Measurements from ENCODE around the gene FATE1.

Gene FATE1

DNA sequence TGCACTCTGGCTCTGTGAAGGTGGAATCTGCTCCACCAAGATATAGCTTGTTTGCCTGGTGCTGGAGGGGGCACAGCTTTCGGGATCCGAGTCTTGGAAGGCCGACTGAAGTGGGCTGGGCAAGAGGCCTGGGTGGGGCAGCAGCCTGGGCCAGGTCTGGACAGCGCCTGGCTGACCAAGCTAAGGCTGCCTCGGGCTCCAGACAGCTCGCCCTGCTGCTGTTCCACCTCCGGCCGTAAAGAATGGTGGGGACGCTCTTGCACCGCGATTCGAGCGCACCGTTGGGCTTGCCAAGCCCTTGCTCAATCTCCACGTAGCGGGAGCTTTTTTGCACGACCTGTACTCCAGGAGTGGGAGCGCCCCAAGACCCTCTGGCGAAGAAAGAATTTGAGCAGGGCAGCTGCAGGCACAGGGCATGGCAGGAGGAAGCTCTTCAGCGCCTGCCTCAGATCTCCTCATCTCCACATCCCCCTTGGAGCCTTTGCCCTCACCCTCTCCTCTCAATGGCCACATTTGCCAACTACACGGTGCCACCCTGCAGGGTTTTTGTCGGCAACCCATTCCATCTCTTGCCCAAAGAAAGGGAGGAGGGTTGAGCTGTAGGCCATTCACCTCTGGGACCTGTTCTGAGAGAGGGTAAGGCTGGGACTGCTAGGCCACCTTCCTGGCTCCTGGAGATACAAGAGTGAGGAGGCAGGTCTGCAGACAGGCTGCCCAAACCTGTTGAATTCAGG lies 37.6 kb downstream of the FATE1 start:
- DNase-seq (ENCODE audit: low read depth), result peak; percentile 20
- TF ChIP-seq, protein P1, sequence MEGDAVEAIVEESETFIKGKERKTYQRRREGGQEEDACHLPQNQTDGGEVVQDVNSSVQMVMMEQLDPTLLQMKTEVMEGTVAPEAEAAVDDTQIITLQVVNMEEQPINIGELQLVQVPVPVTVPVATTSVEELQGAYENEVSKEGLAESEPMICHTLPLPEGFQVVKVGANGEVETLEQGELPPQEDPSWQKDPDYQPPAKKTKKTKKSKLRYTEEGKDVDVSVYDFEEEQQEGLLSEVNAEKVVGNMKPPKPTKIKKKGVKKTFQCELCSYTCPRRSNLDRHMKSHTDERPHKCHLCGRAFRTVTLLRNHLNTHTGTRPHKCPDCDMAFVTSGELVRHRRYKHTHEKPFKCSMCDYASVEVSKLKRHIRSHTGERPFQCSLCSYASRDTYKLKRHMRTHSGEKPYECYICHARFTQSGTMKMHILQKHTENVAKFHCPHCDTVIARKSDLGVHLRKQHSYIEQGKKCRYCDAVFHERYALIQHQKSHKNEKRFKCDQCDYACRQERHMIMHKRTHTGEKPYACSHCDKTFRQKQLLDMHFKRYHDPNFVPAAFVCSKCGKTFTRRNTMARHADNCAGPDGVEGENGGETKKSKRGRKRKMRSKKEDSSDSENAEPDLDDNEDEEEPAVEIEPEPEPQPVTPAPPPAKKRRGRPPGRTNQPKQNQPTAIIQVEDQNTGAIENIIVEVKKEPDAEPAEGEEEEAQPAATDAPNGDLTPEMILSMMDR (IDR thresholded peaks at IDR 0.05; ENCODE audit: insufficient read depth, low read depth, low read length, missing control alignments), result peak; percentile 63
- H3K4me3 ChIP-seq (ENCODE audit: low read depth, low read length), result no peak overlapping the region

DNA sequence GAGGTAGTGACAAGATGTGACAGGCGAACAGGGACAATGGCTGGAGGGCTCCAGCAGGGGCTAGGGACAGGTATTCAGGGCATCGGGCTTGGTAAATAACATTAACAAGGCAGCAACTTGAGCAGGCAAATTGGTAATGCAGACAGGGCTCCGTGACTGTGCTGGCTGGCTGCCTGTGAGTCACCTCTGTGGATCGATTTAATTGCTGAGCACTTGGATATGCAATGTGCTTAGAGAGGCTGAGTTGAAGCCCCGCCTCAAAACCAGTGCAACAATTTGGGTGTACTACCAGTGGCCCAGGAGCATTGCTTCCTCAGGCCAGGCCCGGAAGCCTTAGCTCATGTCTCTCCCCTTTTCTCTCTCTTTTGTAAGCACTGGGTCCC lies 38.2 kb downstream of the FATE1 start:
- TF ChIP-seq, protein P1 (IDR thresholded peaks at IDR 0.05; ENCODE audit: insufficient read depth, low read depth, low read length, missing control alignments), result no peak
- no peak overlapping the region for H3K4me3 ChIP-seq (ENCODE audit: low read depth, low read length)
- DNase-seq (ENCODE audit: low read depth), result no peak

DNA sequence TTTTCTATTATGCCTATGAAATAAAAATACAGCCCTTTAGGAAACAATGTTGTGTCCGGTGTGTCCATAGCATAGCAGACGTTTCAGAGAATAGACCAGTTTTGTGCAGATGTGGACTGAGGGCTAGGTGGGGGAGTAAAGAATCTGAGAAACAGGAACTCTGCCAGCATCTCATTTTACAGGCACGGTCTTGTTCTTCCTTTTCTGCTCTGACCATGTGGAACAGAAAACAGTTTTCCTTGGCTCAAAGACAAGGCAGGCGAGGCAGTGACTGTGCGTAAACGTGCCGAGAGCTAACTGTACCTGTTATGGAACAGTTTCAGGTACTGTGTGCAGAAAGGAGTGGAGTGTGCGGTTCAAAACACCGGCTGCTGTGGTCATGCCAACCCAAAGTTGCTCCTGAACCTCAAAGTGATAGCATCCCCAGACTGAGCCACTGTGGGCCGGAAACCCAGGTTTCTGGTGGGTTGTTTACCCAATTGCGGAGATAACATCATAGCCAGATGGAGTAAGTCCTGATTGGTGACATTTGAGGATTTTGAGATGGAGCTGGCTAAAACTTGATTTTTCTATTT lies 38.9 kb downstream of the FATE1 start:
- DNase-seq (ENCODE audit: low read depth), result no peak
- H3K4me3 ChIP-seq (ENCODE audit: low read depth, low read length), result no peak overlapping the region
- TF ChIP-seq, protein P1 (IDR thresholded peaks at IDR 0.05; ENCODE audit: insufficient read depth, low read depth, low read length, missing control alignments), result no peak

DNA sequence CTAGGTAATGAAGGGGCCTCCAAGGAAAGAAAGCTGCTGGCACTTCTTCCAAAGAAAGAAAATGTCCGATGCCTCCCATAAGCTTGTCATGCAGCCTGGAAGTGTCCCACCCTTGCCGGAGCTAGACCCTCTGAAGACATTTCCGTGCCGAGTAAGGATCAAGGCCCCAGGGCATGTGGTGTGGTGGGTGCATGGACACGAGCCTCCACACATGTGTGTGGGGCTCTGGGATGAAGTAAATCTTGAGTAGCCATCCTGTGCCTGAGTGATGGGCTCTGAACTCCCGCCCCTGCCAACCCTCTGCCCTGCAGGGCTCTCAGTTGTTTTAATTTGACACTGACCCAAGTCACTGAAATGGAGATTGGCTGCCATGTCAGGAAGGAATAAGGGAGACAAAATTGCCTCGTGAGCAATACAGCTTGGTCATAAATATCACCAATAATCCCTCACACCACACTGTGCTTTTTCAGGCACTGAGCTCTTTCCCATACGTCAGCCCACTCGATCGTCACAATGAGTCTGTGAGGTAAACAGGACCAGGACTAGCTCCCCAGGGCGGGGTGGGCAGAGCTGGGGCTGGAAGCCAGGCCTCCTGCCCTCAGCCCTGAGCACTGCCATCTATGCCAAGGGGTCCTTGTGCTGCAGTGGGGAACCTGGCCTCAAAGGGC lies 43.3 kb downstream of the FATE1 start:
- H3K4me3 ChIP-seq (ENCODE audit: low read depth, low read length), result no peak overlapping the region
- TF ChIP-seq, protein P1 (IDR thresholded peaks at IDR 0.05; ENCODE audit: insufficient read depth, low read depth, low read length, missing control alignments), result no peak
- DNase-seq (ENCODE audit: low read depth), result no peak

DNA sequence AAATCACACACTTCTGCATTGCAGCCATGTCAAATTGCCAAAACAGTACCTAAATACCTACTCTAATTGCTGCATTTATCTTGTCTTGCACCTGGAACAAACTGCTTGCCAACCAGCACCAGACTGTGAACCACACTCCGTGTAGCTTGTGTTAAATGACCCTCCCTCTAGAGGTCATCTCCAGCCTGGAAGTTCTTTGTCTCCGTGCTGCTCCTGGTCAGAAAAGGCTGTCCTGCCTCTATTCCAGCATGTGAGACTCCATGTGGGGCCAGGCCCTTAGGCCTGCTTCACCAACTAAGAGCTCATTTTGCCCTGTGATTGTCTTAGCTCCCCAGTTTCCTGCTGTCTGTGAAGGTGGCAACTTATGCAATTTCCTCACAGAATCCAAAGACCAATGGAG lies 47.0 kb downstream of the FATE1 start:
- TF ChIP-seq, protein P1 (IDR thresholded peaks at IDR 0.05; ENCODE audit: insufficient read depth, low read depth, low read length, missing control alignments), result no peak
- H3K4me3 ChIP-seq (ENCODE audit: low read depth, low read length), result no peak overlapping the region
- no peak for DNase-seq (ENCODE audit: low read depth)

DNA sequence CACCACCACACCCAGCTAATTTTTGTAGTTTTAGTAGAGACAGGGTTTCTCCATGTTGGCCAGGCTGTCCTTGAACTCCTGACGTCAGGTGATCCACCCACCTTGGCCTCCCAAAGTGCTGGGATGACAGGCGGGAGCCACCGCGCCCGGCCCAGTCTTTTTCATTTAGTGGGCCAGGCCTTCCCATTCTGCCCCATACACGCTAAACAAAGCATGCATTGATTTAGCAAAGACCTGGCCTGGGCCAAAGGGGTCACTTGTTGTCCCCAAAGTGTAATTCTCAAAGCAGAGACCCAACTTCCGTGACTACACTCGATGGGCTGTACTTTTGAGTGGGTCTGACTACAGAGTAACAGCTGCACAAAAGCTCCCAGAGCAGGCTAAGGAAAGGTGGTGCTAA lies 47.9 kb downstream of the FATE1 start:
- no peak for DNase-seq (ENCODE audit: low read depth)
- TF ChIP-seq, protein P1 (IDR thresholded peaks at IDR 0.05; ENCODE audit: insufficient read depth, low read depth, low read length, missing control alignments), result no peak
- H3K4me3 ChIP-seq (ENCODE audit: low read depth, low read length), result no peak overlapping the region
